ENCODE data around the gene ZNF335. TPM values are rescaled to one million over a fixed set of nuclear protein-coding genes. Genes with fewer than 3 reads are reported as not detected.
"Not testable (repeated sequence)": the region's sequence is repeated elsewhere in the genome, so short reads cannot be mapped to it uniquely, and the experiment has no call there.

The ZNF335 gene
- total RNA-seq, 4 donors from 2014 or later, result 12.9 to 19.0 (median 15.3) TPM

DNA sequence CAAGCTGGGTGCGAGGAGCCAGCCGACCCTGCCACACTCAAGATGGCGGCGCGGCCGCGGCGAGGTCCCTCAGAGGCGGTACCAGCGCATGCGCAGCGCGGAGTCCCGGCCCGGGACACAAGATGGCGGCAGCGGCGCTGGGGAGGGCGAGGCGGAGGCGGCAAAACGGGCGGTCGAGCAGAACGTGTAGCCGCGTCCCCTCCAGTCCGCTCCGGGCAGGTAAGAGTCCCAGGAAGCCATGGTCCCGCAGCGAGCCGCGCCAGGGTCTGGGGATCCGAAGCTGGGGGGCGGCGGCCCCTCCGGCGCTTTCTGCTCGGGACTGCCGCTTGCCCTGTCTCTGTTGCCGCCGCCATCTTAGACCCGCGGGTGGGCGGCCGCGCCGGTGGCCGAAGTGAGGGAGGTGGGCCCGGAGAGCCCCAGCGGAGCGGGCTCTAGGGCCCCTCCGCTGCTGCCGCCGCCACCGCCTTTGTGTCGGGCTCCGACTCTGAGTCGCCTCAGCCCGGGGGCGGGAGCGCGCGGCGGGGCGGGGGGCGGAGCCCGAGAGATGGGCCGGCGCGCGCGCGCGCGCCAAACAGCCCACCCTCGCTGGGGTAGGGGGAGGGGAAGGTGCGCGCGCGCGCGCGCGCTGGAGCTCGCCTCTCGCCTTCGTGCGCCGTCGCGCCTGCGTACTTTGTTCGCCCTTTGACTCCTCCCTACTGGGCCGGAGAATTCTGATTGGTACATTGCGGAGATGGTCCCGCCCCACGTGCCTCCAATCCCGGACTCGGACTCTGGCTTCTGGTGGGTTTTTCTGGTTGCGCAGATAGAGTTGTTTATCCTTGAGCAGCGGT lies 37.2 kb downstream of the ZNF335 start, which contains the start of gene PCIF1:
TSS of gene PCIF1 (plus strand) at position 98 of the 830 bp plus-strand sequence. CDS start 4,317 bp downstream, outside the sequence.
- Histone ChIP-seq H3K9me3 (no peaks in the 10 kb centered on the region), H3K27ac (replicated peaks in 1 of 4) (peak within 1 kb of the TSS; percentile 100), H3K36me3 (peaks cover 26 to 33% (median 29%) of the 10 kb centered on the region in 4 donors), H3K4me1 (peaks cover 20 to 45% (median 30%) of the 10 kb centered on the region in 4 donors), H3K4me3 (peak within 1 kb of the TSS; percentile 92 to 100 (median 100)), H3K27me3 (no peaks in the 10 kb centered on the region)
- 0% methylated on average over 11 of the region's 102 CpGs for WGBS
- intact Hi-C loops (cut with DNase I), result loop anchor here (2.0 to 10.0 kb wide), 2 partner anchors 44 to 140 kb away; partner anchors contain the start of genes CTSA, DNTTIP1, NEURL2 and WFDC3
- TF ChIP-seq EP300 (IDR thresholded peaks at IDR 0.05) (no peak), POLR2A (IDR thresholded peaks at IDR 0.05; ENCODE audit: low read depth) (peak; percentile 85), POLR2AphosphoS5 (IDR thresholded peaks at IDR 0.05) (peak; percentile 98 to 99)
- TF ChIP-seq, protein P1, sequence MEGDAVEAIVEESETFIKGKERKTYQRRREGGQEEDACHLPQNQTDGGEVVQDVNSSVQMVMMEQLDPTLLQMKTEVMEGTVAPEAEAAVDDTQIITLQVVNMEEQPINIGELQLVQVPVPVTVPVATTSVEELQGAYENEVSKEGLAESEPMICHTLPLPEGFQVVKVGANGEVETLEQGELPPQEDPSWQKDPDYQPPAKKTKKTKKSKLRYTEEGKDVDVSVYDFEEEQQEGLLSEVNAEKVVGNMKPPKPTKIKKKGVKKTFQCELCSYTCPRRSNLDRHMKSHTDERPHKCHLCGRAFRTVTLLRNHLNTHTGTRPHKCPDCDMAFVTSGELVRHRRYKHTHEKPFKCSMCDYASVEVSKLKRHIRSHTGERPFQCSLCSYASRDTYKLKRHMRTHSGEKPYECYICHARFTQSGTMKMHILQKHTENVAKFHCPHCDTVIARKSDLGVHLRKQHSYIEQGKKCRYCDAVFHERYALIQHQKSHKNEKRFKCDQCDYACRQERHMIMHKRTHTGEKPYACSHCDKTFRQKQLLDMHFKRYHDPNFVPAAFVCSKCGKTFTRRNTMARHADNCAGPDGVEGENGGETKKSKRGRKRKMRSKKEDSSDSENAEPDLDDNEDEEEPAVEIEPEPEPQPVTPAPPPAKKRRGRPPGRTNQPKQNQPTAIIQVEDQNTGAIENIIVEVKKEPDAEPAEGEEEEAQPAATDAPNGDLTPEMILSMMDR (IDR thresholded peaks at IDR 0.05), result no peak
- DNase-seq (ENCODE audit: extremely low spot score), result peak; percentile 100

DNA sequence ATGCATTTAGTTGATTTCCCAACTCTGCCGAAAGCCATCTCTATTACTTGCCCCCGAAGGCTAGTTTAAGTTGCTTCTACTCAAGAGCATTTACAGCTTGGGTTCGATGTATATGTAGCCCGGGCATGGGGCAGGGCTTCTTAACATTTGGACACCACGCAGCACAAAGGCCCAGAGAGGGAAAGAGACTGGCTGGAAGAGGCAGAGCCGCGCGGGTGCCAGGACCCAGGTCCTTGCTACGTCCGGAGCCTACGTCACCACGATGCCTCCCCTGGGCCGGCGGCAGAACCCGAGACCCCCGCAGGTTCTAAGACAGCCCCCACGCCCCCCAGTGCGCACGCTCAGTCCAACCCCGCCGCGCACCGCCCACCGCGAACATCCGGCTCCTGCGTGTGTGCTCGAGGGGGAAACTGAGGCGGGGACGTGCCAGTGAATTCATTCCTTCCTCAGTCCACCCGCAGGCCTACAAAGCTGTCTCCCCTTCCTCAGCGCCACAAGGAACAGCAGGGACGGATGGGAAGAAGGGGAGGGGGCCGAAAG lies 37.9 kb downstream of the ZNF335 start:
- TF ChIP-seq EP300 (IDR thresholded peaks at IDR 0.05), result no peak
- no peak for TF ChIP-seq POLR2AphosphoS5 (IDR thresholded peaks at IDR 0.05)
- TF ChIP-seq, protein P1 (IDR thresholded peaks at IDR 0.05), result no peak
- TF ChIP-seq POLR2A (IDR thresholded peaks at IDR 0.05; ENCODE audit: low read depth), result no peak
- Histone ChIP-seq H3K4me1 (peaks cover 20 to 45% (median 30%) of the 10 kb centered on the region in 4 donors), H3K4me3 (peak overlapping the region; percentile 92 to 100 (median 100)), H3K27me3 (no peaks in the 10 kb centered on the region), H3K9me3 (no peaks in the 10 kb centered on the region), H3K27ac (replicated peaks in 1 of 4) (peak overlapping the region; percentile 100), H3K36me3 (peaks cover 19 to 27% (median 22%) of the 10 kb centered on the region in 4 donors)
- no peak for DNase-seq (ENCODE audit: extremely low spot score)
- WGBS, result 0% methylated on average over 10 of the region's 34 CpGs
- intact Hi-C loops (cut with DNase I), result loop anchor here (2.0 to 10.0 kb wide), 2 partner anchors 43 to 139 kb away; partner anchors contain the start of genes CTSA, DNTTIP1, NEURL2 and WFDC3

DNA sequence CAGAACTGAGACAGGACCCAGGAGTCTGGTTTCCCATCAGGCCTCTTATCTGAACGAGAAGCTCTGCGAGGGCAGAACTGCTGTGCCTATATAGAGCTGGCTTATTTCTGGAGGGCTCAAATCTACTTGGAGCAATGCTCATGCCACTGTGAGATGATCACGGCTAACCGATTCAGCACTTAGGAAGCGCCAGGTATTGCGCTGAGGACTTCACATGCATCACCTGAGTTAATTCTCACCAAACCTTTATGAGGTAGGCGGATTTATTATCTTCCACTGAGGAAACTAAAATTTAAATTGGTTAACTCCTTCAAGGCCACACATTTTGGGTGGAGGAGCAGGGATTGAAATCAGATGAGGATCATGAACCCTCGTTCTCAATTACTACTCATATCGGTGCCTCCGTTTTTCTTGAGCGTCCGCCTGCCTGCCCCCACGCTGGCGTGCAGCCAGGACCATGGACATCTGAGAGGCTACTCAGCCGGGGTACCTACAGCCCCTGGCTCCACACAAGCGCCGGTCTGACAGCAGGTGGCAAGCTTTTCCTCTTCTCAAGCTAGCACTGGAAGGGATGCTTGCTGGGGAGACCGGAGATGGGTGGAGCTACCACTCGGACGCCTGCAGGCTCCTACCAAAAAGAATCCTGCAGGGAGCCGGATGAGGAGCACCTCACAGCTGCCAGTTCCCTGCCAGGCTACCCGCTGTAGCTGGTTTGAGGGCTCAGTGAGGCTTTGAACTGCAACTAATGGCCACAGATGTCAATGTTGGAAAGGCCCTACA lies 38.5 kb downstream of the ZNF335 start:
- peaks cover 13 to 20% (median 16%) of the 10 kb centered on the region in 4 donors for H3K36me3 ChIP-seq
- WGBS, result 21% methylated on average over 18 of the region's 22 CpGs
- no peaks in the 10 kb centered on the region for H3K27me3 ChIP-seq
- no peaks in the 10 kb centered on the region for H3K9me3 ChIP-seq
- TF ChIP-seq, protein P1 (IDR thresholded peaks at IDR 0.05), result peak; percentile 14 to 32 (median 24)
- no peak for TF ChIP-seq EP300 (IDR thresholded peaks at IDR 0.05)
- TF ChIP-seq POLR2A (IDR thresholded peaks at IDR 0.05; ENCODE audit: low read depth), result no peak
- peak in 1 of 2 donors; percentile 13 for TF ChIP-seq POLR2AphosphoS5 (IDR thresholded peaks at IDR 0.05)
- H3K4me1 ChIP-seq, result peaks cover 20 to 41% (median 30%) of the 10 kb centered on the region in 4 donors
- no peak for DNase-seq (ENCODE audit: extremely low spot score)
- intact Hi-C loops (cut with DNase I), result loop anchor here (2.0 to 10.0 kb wide), 2 partner anchors 43 to 139 kb away; partner anchors contain the start of genes CTSA, DNTTIP1, NEURL2 and WFDC3
- H3K4me3 ChIP-seq, result peak overlapping the region; percentile 92 to 100 (median 100)
- H3K27ac ChIP-seq (replicated peaks in 1 of 4), result peak overlapping the region; percentile 100

DNA sequence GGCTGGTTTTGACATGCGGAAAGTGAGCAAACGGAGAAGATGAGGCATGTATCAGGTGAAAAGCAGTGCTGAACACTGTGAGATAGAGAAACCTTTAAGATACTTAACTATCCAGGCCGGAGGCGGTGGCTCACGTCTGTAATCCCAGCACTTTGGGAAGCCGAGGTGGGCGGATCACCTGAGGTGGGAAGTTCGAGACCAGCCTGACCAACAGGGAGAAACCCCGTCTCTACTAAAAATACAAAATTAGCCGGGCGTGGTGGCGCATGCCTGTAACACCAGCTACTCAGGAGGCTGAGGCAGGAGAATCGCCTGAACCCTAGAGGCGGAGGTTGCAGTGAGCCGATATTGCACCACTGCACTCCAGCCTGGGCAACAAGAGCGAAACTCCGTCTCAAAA lies 40.3 kb downstream of the ZNF335 start:
- intact Hi-C loops (cut with DNase I), result loop anchor here (10.0 kb wide), 1 partner anchor 137 kb away; the partner anchor contains the start of genes DNTTIP1 and WFDC3
- not testable (repeated sequence) for H3K4me3 ChIP-seq; H3K36me3 ChIP-seq; DNase-seq (ENCODE audit: extremely low spot score); H3K9me3 ChIP-seq; H3K27me3 ChIP-seq; H3K27ac ChIP-seq (replicated peaks in 1 of 4)
- 93% methylated on average over 17 of the region's 17 CpGs for WGBS
- peaks cover 17 to 27% (median 24%) of the 10 kb centered on the region in 4 donors for H3K4me1 ChIP-seq
